NB4 (cell line): ENCODE results near the gene INTS11.

Experiments used
- DNase-seq: peaks from one replicate; pipeline ENCODE4 v3.0.0; 2010; ENCODE audit warnings: low read depth
- H3K4me3 ChIP-seq: one replicate; pipeline ENCODE4 v1.5.1; 2011; ENCODE audit warnings: mild to moderate bottlenecking, low read depth, low read length, moderate library complexity
- MYC ChIP-seq: IDR thresholded peaks from 2 replicates; pipeline ENCODE4 v1.6.1; 2011; ENCODE audit warnings: low read depth, low read length
- POLR2A ChIP-seq: IDR thresholded peaks from 2 replicates; pipeline ENCODE4 v1.6.1; 2011; ENCODE audit warnings: mild to moderate bottlenecking; ENCODE audit not compliant: insufficient read length; ENCODE audit errors: extremely low read depth
- TF ChIP-seq, protein P1 (sequence below): IDR thresholded peaks from one replicate; pipeline ENCODE4 v1.5.1; 2012; ENCODE audit warnings: low read depth, low read length
- TF ChIP-seq, protein P2 (sequence below): IDR thresholded peaks from 2 replicates; pipeline ENCODE4 v1.6.1; 2011; ENCODE audit warnings: low read depth, low read length

The INTS11 gene

DNA sequence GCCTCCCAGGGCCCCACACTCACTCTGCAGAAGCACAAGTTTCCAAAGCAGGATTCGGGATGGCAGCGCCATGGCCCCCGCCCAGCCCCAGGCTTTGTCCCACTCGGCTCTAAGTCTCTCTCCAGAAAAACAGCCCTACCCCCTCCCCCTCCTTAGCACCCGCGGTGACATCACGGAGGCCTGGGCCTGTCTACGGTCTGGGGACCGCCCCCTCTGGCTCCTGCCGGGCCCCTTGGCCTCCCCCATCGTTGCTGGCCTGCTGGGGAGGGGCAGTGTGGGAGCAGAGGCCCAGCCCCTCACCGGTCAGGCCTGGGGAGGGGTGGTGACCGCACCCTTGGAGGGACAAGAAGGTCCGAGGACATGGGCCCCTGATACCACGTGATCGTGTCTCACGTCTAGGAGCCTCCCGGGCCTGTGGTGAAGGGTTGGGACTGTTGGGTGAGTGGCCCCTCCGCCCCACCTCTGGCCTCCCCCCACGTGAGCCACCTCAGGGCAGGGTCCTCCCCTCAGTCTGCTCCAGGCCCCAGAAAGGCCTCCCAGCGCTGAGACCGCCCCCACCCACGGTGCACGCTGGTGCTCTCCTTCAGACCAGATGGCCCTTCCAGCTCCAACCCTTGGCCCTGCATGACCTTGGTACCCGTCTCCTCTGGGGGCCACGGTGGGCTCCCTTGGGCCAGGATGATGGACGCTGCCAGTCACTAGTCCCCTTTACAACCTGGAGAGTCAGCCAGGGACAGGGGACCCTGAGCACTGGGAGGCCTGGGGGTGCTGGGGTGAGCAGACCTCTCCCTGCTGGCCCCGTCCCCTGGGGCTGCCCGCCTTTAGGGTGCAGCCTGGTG is 34.2 kb upstream of the INTS11 start, which contains the start of gene MXRA8:
TSS of gene MXRA8 (minus strand) at position 123 of the 839 bp plus-strand sequence. CDS start at position 72, 51 bp downstream.
- no peak for DNase-seq
- no peak within 1 kb of the TSS for H3K4me3 ChIP-seq

DNA sequence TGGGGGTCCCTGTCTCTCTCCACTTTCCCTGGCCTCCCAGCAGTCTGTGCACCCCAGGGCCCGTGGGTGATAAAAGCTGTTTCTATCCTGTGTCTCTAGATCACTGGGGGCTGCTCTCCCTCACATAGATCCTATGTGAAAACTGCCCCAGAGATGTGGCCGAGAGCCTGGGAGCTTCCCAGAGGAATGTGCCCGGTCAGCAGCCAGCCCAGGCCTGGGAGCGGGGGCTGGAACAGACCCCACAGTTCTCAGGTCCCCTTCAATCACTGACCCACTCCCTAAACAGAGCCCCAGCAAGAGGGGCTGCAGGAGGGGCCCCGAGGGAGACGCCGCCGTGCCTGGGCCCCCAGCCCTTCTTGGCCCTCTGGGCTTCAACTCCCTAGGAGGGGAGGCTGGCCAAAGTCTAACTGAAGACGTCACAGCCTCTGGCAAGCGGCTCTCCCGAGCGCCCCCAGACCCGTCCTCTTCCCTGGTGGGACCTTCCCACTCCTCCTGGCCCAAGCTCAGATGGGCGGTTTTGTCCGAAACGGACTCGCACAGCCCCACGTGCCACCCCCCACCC is 33.5 kb upstream of the INTS11 start:
- no peak for DNase-seq
- no peak overlapping the region for H3K4me3 ChIP-seq
- TF ChIP-seq MYC = no peak
- TF ChIP-seq, protein P1, sequence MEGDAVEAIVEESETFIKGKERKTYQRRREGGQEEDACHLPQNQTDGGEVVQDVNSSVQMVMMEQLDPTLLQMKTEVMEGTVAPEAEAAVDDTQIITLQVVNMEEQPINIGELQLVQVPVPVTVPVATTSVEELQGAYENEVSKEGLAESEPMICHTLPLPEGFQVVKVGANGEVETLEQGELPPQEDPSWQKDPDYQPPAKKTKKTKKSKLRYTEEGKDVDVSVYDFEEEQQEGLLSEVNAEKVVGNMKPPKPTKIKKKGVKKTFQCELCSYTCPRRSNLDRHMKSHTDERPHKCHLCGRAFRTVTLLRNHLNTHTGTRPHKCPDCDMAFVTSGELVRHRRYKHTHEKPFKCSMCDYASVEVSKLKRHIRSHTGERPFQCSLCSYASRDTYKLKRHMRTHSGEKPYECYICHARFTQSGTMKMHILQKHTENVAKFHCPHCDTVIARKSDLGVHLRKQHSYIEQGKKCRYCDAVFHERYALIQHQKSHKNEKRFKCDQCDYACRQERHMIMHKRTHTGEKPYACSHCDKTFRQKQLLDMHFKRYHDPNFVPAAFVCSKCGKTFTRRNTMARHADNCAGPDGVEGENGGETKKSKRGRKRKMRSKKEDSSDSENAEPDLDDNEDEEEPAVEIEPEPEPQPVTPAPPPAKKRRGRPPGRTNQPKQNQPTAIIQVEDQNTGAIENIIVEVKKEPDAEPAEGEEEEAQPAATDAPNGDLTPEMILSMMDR = no peak
- TF ChIP-seq, protein P2, sequence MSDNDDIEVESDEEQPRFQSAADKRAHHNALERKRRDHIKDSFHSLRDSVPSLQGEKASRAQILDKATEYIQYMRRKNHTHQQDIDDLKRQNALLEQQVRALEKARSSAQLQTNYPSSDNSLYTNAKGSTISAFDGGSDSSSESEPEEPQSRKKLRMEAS = no peak
- no peak for TF ChIP-seq POLR2A

More for the DNA sequence above, 34.2 kb upstream of the INTS11 start, which contains the start of gene MXRA8:
- TF ChIP-seq POLR2A (no peak), MYC (no peak)
- TF ChIP-seq, protein P1 = no peak
- TF ChIP-seq, protein P2 = no peak

DNA sequence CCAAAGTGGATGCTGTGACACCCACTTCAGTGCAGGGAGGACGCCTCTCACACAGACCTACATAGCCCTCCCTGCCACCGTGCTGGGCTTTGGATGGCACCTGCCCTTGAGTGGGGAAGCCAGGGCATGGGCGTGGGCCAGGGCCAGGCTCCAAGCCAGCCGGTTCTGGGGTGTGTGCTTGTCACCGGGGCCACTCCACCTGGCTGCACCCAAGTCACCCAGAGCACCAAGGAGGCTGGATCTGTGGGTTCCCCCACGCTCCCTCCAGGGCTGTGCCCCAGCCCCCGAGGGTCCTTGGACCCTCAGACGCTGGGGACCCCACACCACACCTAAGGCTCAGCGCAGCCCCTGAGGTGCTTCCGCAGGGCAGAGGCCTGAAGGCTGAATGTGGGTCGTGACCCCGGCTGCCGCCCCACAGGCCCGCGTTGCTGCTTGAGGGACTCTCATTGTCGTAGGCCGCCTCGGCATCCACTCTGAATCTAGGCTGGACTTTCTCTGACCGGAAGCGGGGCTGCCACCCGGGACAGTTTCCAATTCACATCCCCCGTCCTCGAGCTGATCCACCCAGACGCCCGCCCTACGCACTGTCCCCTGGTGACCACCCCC is 32.4 kb upstream of the INTS11 start:
- TF ChIP-seq, protein P1 = no peak
- no peak overlapping the region for H3K4me3 ChIP-seq
- DNase-seq = no peak

DNA sequence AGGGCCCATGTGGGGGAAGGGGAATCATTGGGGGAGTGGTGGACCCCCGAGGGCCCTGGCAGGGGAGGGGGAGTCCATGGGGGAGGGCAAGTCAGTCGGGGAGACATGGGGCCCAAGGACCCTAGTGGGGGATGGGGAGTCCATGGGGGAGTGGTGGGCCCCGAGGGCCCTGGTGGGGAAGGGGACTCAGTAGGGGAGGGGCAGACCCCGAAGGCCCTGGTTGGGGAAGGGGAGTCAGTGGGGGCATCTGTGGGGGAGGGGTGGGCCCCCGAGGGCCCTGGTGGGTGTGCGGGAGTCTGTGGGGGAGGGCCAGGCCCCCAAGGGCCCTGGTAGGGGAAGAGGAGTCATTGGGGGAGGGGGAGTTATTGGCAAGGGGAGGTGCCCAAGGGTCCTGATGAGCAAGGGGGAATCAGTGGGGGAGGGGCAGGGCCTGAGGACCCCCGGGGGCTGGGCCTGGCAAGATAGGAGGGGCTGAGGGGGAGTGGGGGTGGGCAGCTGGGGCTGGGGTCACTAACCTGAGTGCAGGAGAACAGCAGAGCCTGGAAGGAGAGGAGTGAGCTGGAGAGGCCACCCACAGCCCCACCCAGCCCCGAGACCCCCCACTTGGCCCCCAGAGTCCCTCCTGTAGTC is 31.8 kb upstream of the INTS11 start:
- no peak for DNase-seq

DNA sequence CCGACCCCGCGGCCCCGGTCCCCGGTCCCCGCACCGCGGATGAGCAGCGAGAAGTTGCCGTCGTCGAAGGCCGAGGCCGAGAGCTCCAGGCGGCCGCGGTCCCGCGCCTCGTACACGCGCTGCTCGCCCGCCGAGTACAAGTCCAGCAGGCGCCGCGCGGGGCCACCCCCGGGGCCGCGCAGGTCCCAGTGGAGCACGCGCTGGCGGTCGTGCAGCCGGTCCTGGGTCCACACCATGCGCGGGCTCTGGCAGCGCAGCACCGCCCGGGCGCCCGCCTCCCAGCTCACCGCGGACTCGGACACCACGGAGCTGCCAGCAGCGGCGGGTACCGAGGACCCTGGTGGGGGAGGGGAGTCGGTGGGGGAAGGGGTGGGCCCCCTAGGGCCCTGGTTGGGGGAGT is 31.0 kb upstream of the INTS11 start:
- DNase-seq = no peak
- TF ChIP-seq, protein P1 = no peak
- TF ChIP-seq, protein P2 = no peak
- TF ChIP-seq MYC (no peak), POLR2A (no peak)
- no peak overlapping the region for H3K4me3 ChIP-seq

More for the DNA sequence above, 31.8 kb upstream of the INTS11 start:
- TF ChIP-seq MYC (no peak), POLR2A (no peak)
- TF ChIP-seq, protein P2 = no peak
- TF ChIP-seq, protein P1 = no peak
- no peak overlapping the region for H3K4me3 ChIP-seq
